Posterior vena cava (tissue), 2 donors: ENCODE measurements around the gene YWHAG. TPM values are rescaled to one million over a fixed set of nuclear protein-coding genes. Genes with fewer than 3 reads are reported as not detected.
A peak's percentile ranks its signal among the peaks of the same experiment; 100 is the strongest.
"Not testable (repeated sequence)": the region's sequence is repeated elsewhere in the genome, so short reads cannot be mapped to it uniquely, and the experiment has no call there.

Source experiments
- DNase-seq: peaks from one replicate; pipeline ENCODE4 v3.0.0-alpha.2; 2020; ENCODE audit warnings: low spot score
- intact Hi-C, 2 donors: fragments of 100-400 bp; cut with DNase I; formaldehyde crosslinking; loops; one replicate each; pipeline versions ENCODE4 v1.14.1 to v1.14.2; 2022 to 2023
- long read RNA-seq, 2 donors: library from polyadenylated mRNA; unstranded; transcript quantifications; one replicate each; pipeline ENCODE4 v2.0.0, GENCODE V29; 2020 to 2021
- total RNA-seq, 2 donors: library from RNA; stranded (reverse); fragmentation: NEBNext Ultra II Directional; extraction: Animal tissue kit (Norgen Biotek cat#: 25700); gene quantifications; one replicate each; pipeline ENCODE4 v1.2.1, GENCODE V29; 2021
- donor health status: DM: yes; HTN: yes; CAD: no.
- donor health status: DM: yes; HTN: yes; CAD: no.

Gene YWHAG
- total RNA-seq: 100 to 1,000 TPM; 114 to 134 TPM
- long read RNA-seq, donor 1, partial matches to known transcripts: 0 of 9 reads
- long read RNA-seq, donor 1, other reads (novel, unspliced or antisense): 9 of 9 reads
- long read RNA-seq, donor 2, partial matches to known transcripts: 0 of 3 reads
- long read RNA-seq, donor 2, other reads (novel, unspliced or antisense): 1 of 3 reads

DNA sequence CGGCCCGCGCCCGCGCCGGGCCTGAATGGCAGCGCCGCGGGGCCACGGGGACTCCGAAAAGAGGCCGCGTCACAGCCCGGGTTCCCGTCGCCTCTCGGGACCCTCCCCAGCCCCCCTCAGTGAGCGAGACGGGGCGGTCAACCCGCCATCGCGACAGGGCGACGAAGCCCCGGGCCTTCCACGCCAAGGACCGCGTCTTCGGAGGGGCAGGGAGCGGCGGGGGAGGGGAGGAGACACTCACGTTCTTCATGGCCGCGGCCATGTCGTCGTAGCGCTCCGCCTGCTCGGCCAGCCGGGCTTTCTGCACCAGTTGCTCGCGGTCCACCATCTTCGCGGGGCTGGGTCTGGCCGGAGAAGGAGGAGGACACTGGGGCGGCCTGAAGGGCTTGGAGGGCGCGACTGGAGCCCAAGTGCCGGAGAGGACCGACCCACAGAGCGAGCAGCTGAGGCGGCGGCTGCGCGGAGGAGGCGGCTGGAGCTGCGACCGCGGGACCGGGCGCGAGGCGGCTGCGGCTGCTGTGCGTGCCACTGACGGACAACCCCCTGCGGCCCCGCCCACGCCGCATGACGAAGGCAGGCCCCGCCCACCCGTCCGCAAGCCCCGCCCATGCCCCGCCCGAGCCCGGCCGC, at the start of gene YWHAG:
Gene YWHAG (minus strand): TSS at position 511 of the 630 bp plus-strand sequence. CDS start 183 bp downstream, at position 328.
- intact Hi-C loops: loop anchor here in 1 of 2 donors (5.0 kb wide), 1 partner anchor 36 kb away; no protein-coding TSS in a partner anchor
- DNase-seq: peak; percentile 97

DNA sequence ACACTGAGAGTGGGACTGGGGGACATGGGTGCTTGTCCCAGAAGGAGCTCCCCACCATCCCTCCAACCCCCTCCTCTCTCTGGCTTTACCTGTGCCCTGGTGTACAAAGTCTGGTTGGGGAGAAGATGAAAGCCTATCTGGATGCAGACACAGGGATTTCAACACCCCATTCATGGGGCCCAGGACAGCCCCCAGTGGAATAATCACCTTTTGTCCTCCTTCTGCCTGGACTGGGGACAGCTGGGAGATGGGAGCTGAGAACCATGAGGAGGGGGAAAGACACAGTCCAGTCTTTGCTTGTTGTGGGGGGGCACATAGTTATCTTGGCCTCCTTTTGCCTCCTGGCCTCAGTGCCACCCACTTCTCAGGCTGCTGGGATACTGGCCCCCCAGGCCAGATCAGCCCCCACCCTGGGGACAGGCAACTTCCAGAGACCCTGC, 49.4 kb upstream of the YWHAG start:
- intact Hi-C loops: no loop called here
- DNase-seq: no peak

DNA sequence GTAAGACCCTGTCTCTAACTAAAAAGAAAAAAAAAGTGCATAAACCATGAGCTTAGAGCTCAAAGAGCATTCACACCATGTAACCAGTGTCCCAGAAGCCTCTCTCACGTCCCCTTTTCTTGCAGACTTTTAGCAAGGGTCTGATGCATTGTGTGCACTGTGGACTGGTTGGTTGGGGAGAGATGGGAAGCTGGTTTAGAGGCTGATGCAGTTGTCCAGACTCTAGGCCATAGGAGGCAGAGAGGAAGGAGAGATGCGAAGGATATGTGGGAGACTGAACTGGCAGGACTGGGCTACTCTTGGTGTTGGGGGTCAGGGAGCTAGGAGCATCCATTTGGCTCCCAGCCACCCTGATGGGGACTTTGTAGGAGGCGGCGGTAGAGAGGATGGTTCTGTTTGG, 48.9 kb upstream of the YWHAG start:
- no peak for DNase-seq
- intact Hi-C loops: no loop called here

DNA sequence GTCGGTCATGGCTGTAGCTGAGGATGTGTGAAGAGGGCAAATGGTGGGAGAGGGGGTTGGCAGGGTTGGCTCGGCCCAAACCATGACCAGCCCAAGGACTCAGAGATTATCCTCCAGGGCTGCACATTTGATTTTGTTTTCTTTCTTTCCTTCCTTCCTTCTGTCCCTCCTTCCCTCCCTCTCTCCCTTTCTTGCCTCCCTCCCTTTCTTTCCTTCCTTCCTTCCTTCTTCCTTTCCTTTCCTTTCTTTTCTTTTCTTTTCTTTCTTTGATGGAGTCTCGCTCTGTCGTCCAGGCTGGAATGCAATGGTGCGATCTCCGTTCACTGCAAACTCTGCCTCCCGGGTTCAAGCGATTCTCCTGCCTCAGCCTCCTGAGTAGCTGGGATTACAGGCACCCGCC, 46.9 kb upstream of the YWHAG start:
- intact Hi-C loops: no loop called here
- no peak for DNase-seq

DNA sequence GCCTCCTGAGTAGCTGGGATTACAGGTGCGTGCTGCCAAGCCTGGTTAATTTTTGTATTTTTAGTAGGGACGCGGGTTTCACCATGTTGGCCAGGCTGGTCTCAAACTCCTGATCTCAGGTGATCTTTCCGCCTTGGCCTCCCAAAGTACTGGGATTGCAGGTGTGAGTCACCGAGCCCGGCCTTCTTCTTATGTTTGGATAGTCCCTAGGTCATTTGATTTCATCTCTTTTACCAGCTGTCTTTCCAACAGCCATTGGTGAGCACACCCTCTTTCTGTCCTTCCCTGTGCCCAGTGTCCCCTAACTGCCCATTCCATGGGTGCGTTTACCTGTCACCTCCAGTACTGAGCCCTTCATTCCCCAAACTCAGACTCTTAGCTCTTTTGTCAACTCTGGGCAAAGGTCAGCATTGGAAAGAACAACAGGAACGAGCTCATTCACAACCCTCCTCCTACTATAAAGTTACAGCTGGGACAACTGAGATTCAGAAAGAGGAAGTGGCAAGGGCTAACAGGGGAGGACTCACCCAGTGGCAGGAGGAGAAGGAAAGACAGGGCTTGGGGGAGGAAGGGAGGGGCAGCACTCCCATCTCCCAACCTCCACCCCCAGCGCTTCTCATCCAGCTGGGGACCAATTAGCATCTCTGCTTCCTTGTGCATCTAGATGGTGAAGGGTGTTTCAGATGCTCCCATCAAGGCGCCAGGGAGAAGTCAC, 45.1 kb upstream of the YWHAG start:
- DNase-seq: no peak
- intact Hi-C loops: no loop called here

DNA sequence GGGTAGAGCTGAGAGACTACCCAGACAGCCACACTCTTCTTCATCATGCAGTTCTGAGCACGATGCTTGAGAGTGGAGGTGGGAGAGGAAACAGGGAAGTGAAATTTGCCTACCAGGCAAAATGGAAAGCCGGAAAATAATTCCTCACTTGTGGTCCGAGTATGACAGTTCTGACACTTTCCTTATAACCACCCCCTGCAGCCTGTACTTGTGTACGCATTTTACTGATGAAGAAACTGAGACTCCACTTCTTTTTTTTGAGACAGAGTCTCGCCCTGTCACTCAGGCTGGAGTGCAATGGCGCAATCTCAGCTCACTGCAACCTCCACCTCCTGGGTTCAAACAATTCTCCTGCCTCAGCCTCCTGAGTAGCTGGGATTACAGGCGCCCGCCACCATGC, 44.3 kb upstream of the YWHAG start:
- intact Hi-C loops, DNase-seq: not testable (repeated sequence)

DNA sequence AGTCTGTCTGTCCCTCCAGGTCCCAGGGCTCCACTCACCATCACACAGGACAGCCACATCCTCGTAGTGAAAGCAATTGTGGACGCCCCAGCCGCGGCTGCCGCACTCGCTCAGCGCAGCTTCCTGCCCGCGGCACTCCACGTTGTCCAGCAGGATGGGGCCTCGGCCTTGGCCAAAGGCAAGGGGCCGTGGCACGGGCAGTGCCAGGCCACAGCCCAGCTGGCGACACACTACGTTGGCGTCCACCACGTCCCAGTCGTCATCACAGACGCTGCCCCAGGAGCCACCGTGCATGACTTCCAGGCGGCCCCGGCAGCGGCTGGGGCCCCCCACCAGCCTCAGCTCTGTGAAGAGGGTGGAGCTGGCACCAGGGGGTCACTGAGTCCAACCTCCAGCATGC, 41.5 kb upstream of the YWHAG start:
- no peak for DNase-seq
- intact Hi-C loops: no loop called here

DNA sequence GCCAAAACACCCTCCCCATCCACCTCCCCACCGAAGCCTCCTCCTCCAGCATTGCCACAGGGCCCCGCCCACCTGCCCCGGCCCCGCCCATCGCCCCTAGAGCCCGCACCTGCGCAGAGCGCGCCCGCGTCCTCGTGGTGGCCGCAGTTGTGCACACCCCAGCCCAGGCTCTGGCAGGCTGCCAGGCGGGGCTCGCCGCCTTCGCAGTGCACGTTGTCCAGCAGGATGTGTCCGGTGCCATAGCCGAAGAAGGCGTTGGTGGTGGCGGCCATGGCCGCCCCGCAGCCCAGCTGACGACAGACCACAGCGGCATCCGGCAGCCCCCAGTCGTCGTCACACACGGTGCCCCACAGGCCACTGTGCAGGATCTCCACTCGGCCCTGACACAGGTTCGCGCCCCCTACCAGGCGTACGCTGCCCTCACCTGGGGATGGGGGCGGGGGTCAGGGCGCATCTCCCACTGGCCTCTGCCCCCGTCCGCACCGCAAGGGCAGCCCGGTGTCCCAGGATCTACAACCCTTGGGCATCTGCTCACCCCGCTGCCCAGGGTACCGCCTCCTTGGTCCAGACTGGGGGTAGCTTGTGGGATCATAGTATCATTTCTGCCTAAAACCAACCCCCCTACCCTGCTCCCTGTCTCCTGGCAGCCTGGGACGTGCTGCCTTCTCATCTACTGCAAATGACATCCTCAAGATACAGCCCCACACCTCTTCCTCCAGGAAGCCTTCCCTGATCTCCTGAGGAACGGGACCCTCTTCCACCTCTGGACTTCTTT, 38.8 kb upstream of the YWHAG start:
- intact Hi-C loops: no loop called here
- DNase-seq: peak; percentile 93

DNA sequence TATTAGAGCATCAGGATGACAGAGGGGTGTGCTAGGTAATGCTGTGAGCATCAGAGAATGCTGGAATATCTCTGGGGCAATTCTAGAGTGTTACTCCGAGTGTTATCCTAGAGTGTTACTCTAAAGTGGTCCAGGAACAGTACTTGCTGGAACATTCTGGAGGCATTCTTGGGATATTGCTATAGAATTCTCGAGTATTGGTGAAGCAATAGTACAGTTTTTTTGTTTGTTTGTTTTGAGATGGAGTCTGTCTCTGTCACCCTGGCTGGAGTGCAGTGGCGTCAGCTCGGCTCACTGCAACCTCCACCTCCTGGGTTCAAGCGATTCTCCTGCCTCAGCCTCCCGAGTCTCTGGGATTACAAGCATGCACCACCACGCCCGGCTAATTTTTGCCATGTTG, 38.1 kb upstream of the YWHAG start:
- intact Hi-C loops: no loop called here
- DNase-seq: no peak

DNA sequence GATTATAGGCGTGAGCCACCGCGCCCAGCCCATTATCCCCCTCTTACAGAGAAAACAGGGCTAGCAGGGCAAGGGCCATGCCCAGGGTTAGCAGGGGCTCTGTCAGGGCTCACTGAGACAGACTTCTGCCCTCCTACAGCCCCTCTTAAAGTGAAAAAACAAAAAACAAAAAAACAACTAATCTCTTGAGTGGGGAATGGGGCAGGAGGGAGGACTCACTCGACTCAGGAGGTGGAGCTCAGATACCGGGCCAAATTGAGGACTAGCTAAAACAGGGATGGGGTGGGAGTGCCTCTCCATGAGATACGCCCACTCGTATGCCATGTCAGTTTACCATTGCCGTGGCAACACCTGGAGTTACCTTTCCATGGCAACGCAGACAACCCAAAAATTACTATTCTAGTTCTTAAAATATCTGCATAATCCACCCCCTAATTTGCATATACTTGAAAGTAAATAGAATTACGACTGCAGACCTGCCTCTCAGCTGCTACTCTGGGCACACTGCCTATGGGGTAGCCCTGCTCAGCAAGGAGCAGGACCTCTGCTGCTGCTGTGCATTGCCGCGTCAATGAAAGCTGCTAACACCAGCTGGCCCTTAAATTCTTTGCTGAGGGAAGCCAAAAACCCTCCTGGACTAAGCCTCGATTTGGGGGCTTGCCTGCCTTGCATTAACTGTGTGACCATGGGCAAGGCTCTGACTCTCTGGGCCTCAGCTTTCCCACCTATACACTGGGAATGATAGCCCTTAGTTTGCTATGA, 37.4 kb upstream of the YWHAG start:
- no peak for DNase-seq
- intact Hi-C loops: no loop called here

DNA sequence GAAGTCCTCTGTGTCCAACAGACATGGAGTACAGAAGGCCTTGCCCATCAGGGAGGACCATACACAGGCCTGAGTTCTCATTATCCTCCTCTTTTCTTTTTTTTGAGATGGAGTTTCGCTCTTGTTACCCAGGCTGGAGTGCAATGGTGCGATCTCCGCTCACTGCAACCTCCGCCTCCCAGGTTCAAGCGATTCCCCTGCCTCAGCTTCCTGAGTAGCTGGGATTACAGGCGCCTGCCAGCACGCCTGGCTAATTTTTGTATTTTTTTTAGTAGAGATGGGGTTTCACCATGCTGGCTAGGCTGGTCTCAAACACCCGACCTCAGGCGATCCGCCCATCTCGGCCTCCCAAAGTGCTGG, 36.8 kb upstream of the YWHAG start:
- intact Hi-C loops, DNase-seq: not testable (repeated sequence)

DNA sequence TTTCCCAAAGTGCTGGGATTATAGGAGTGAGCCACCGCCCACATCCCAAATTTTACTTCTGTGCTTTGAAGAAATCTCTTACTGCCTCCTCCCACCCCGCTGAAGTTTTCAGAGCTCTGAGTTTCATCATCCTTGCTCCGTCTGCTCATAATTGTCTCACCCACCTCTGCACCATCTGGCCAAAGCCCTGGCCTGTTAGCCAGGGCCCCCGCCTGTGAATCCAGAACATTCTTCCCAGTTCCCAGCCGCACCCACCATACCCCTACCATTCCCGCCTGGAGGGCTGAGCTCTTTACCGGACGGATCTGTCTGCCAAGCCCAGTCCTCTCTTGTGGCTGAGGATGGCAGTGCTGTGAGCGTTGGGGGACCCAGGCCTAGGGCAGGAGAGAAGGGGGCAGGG, 36.2 kb upstream of the YWHAG start:
- intact Hi-C loops: no loop called here
- DNase-seq: no peak

DNA sequence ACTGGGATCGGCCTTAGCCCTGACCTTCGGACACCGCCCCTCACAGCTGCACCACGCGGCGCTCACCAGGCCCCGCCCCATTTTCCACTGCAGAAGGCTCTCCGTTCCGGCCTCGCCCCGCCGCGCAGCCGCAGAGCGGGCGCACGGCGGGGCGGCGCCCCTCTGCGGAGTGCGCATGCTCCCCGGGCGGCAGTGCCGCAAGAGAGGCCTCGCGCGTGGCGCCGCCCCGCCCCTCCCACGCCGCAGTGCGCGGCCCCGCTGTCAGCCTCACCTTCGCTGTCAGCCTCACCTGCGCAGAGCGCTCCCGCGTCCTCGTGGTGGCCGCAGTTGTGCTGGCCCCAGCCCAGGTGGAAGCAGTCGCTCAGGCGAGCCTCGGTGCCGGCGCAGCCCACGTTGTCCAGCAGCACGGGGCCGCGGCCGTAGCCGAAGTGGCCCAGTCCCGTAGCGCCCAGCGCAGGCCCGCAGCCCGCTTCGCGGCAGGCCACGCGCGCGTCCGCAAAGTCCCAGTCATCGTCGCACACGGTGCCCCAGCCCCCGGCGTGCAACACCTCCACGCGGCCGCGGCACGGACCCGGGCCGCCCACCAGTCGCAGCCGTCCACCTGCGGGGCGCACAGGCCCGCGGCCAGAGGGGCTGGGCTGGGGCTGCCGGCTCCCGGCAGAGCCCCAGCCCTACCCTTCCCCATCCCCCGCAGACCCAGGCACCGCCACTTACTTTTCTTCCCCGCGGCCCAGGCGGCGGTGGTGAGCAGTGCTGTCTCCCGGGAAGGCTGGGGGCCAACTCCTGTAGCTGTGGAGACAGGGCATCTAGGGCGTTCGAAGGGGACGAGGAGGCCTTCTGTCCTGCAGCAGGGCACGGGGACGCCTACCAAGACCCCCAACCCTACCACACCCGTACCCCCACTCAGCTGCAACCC, 34.6 kb upstream of the YWHAG start:
- intact Hi-C loops: no loop called here
- peak; percentile 98 for DNase-seq

DNA sequence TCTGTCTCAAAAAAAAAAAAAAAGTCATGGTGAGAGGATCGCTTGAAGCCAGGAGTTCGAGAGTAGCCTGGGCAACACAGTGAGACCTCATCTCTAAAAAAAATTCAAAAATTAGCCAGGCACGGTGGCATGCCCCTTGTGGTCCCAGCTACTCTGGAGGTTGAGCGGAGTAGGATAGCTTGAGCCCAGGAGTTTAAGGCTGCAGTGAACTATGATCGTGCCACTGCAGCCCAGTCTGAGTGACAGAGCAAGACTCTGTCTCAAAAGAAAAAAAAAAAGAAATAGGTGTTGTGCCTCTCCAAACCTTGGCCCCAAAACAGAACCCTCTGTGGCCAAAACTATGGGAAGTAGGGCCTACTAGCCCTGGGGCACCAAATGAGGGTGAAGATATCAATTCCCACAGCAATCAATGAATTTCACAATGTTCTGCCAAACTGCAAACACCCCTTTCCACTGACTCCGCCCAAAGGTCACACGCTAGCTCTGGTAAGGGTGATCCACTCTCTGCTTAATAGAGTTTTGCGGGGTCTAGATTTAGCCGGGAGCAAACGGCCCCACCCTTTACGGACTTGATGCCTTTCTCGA, 33.8 kb upstream of the YWHAG start:
- intact Hi-C loops: no loop called here
- no peak for DNase-seq

DNA sequence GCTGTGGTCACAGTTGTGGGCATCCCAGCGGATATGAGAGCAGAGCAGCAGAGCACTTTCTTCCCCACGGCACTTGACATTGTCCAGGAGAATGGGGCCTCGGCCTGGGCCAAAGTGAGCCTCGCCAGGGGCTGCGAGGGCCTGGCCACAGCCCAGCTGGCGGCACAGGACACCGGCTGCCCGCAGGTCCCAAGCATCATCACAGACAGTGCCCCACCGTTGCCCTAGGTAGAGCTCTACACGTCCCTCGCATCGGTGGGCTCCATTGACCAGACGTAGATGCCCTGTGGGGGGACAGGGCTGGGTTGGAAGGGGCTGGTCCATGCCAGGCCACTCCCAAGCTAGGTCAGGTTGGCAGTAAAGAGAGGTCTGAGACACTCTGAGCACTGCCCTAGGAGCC, 31.3 kb upstream of the YWHAG start:
- no peak for DNase-seq
- intact Hi-C loops: no loop called here

DNA sequence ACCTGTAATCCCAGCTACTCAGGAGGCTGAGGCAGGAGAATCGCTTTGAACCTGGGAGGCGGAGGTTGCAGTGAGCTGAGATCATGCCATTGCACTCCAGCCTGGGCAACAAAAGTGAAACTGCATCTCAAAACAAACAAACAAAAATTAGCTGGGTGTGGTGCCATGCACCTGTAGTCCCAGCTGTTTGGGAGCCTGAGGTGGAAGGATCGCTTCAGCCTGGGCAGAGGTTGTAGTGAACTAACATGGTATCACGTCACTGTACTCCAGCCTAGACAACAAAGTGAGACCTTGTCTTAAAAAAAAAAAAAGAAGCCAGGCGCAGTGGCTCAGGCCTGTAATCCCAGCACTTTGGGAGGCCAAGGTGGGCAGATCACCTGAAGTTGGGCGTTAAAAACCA, 29.0 kb upstream of the YWHAG start:
- DNase-seq, intact Hi-C loops: not testable (repeated sequence)

DNA sequence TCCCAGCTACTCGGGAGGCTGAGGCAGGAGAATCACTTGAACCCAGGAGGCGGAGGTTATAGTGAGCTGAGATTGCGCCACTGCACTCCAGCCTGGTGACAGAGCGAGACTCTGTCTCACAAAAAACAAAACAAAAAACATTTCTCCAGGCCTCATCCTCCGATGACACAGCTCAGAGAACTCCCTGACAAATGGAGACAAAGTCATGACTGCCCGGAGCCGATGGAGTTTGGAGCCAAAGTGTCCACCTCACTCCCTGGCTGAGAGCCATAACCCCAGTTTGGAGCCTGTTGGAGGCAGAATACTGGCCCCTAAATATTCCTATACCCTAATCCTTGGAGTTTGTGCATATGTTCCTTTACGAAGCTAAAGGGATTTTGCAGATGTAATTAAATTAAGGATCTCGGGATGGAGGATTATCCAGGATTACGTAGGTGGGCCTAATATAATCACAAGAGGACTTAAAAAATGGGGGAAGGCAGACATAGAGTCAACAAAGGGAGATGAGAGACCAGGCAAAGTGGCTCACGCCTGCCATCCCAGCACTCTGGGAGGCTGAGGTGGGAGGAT, 28.0 kb upstream of the YWHAG start:
- intact Hi-C loops: no loop called here
- DNase-seq: no peak
